ENCODE data around the gene MTFR2.

The MTFR2 gene

GRCh38 chr6:136209496-136209895 is 40.6 kb downstream of the MTFR2 start:
- TF ChIP-seq NFRKB (IDR thresholded peaks at IDR 0.05) (no peak), L3MBTL2 (conservative IDR thresholded peaks at IDR 0.05) (no peak), FOXK2 (IDR thresholded peaks at IDR 0.05) (no peak), BHLHE40 (IDR thresholded peaks at IDR 0.05; ENCODE audit: borderline replicate concordance) (no peak), SP1 (IDR thresholded peaks at IDR 0.05) (no peak), PKNOX1 (IDR thresholded peaks at IDR 0.05) (no peak), CTBP1 (IDR thresholded peaks at IDR 0.05; ENCODE audit: borderline replicate concordance) (no peak), ARNT (IDR thresholded peaks at IDR 0.05) (no peak), FOXM1 (IDR thresholded peaks at IDR 0.05; ENCODE audit: borderline replicate concordance) (no peak), FOXA1 (IDR thresholded peaks at IDR 0.05) (no peak)
- ChIA-PET CTCF (no interaction called here), POLR2A (no interaction called here)
- DNase-seq (ENCODE audit: extremely low spot score) = no peak

GRCh38 chr6:136208783-136209182 is 41.3 kb downstream of the MTFR2 start:
- CTCF ChIA-PET = no interaction called here

GRCh38 chr6:136201732-136202131 is 48.4 kb downstream of the MTFR2 start:
- no peak for DNase-seq (ENCODE audit: extremely low spot score)
- POLR2A ChIA-PET = no interaction called here
- CTCF ChIA-PET = interaction anchor here (0.7 to 0.9 kb wide), 2 partner anchors 25 to 422 kb away, joined by 3 to 4 read pairs; no protein-coding TSS in a partner anchor
- TF ChIP-seq HDGF (IDR thresholded peaks at IDR 0.05; ENCODE audit: borderline replicate concordance) (no peak), ZNF384 (IDR thresholded peaks at IDR 0.05) (no peak), FOXM1 (IDR thresholded peaks at IDR 0.05; ENCODE audit: borderline replicate concordance) (no peak), TARDBP (IDR thresholded peaks at IDR 0.05) (no peak), SP1 (IDR thresholded peaks at IDR 0.05) (no peak), ARNT (IDR thresholded peaks at IDR 0.05) (no peak), FOXK2 (IDR thresholded peaks at IDR 0.05) (no peak)

More at GRCh38 chr6:136208783-136209182, 41.3 kb downstream of the MTFR2 start:
- no peak for DNase-seq (ENCODE audit: extremely low spot score)
- POLR2A ChIA-PET = no interaction called here
- TF ChIP-seq SP1 (IDR thresholded peaks at IDR 0.05) (no peak), L3MBTL2 (conservative IDR thresholded peaks at IDR 0.05) (no peak), HDGF (IDR thresholded peaks at IDR 0.05; ENCODE audit: borderline replicate concordance) (no peak), FOXM1 (IDR thresholded peaks at IDR 0.05; ENCODE audit: borderline replicate concordance) (no peak), TARDBP (IDR thresholded peaks at IDR 0.05) (no peak), FOXA1 (IDR thresholded peaks at IDR 0.05) (no peak), ZNF384 (IDR thresholded peaks at IDR 0.05) (no peak), PKNOX1 (IDR thresholded peaks at IDR 0.05) (no peak), BHLHE40 (IDR thresholded peaks at IDR 0.05; ENCODE audit: borderline replicate concordance) (no peak), LEF1 (IDR thresholded peaks at IDR 0.05; ENCODE audit: borderline replicate concordance) (no peak)

GRCh38 chr6:136192902-136193301 is 57.2 kb downstream of the MTFR2 start:
- no peak for DNase-seq (ENCODE audit: extremely low spot score)
- ChIA-PET POLR2A (no interaction called here), CTCF (no interaction called here)
- TF ChIP-seq FOXK2 (IDR thresholded peaks at IDR 0.05) (no peak), ELF4 (IDR thresholded peaks at IDR 0.05) (no peak), PKNOX1 (IDR thresholded peaks at IDR 0.05) (no peak), SP1 (IDR thresholded peaks at IDR 0.05) (no peak), HDGF (IDR thresholded peaks at IDR 0.05; ENCODE audit: borderline replicate concordance) (no peak), ARNT (IDR thresholded peaks at IDR 0.05) (no peak), LEF1 (IDR thresholded peaks at IDR 0.05; ENCODE audit: borderline replicate concordance) (no peak), ZNF384 (IDR thresholded peaks at IDR 0.05) (no peak)

GRCh38 chr6:136191606-136192312 is 58.4 kb downstream of the MTFR2 start:
- DNase-seq (ENCODE audit: extremely low spot score) = no peak
- ChIA-PET CTCF (no interaction called here), POLR2A (no interaction called here)
- TF ChIP-seq LEF1 (IDR thresholded peaks at IDR 0.05; ENCODE audit: borderline replicate concordance) (no peak), ZNF384 (IDR thresholded peaks at IDR 0.05) (no peak), FOXM1 (IDR thresholded peaks at IDR 0.05; ENCODE audit: borderline replicate concordance) (no peak), ELF4 (IDR thresholded peaks at IDR 0.05) (no peak), FOXK2 (IDR thresholded peaks at IDR 0.05) (no peak), NFRKB (IDR thresholded peaks at IDR 0.05) (no peak), PKNOX1 (IDR thresholded peaks at IDR 0.05) (no peak), CTBP1 (IDR thresholded peaks at IDR 0.05; ENCODE audit: borderline replicate concordance) (no peak), ARNT (IDR thresholded peaks at IDR 0.05) (no peak), HDGF (IDR thresholded peaks at IDR 0.05; ENCODE audit: borderline replicate concordance) (no peak), BHLHE40 (IDR thresholded peaks at IDR 0.05; ENCODE audit: borderline replicate concordance) (no peak), L3MBTL2 (conservative IDR thresholded peaks at IDR 0.05) (no peak), SUZ12 (IDR thresholded peaks at IDR 0.05) (no peak)

- ChIA-PET POLR2A (no interaction called here), CTCF (interaction anchor here (1.1 kb wide), 1 partner anchor 9 kb away, joined by 3 read pairs; no protein-coding TSS in a partner anchor)
- TF ChIP-seq ZNF384 (IDR thresholded peaks at IDR 0.05) (no peak), FOXM1 (IDR thresholded peaks at IDR 0.05; ENCODE audit: borderline replicate concordance) (no peak), TARDBP (IDR thresholded peaks at IDR 0.05) (no peak), SUZ12 (IDR thresholded peaks at IDR 0.05) (no peak), FOXA1 (IDR thresholded peaks at IDR 0.05) (no peak), NFRKB (IDR thresholded peaks at IDR 0.05) (no peak), HDGF (IDR thresholded peaks at IDR 0.05; ENCODE audit: borderline replicate concordance) (no peak), ELF4 (IDR thresholded peaks at IDR 0.05) (no peak), L3MBTL2 (conservative IDR thresholded peaks at IDR 0.05) (no peak), PKNOX1 (IDR thresholded peaks at IDR 0.05) (no peak), ARNT (IDR thresholded peaks at IDR 0.05) (no peak), SP1 (IDR thresholded peaks at IDR 0.05) (no peak), BHLHE40 (IDR thresholded peaks at IDR 0.05; ENCODE audit: borderline replicate concordance) (no peak), LEF1 (IDR thresholded peaks at IDR 0.05; ENCODE audit: borderline replicate concordance) (no peak)
- no peak for DNase-seq (ENCODE audit: extremely low spot score)
Observed at GRCh38 chr6:136189104-136189503, 61.0 kb downstream of the MTFR2 start.

Data from HEK293T (cell line).